Activated CD4-positive, alpha-beta T cell treated with anti-CD3 and anti-CD28 coated beads, Interleukin-2, amount 50 U/mL, for 48 hours (primary cell): Measurements from ENCODE around the gene SAT1.
"Not testable (repeated sequence)": the region's sequence is repeated elsewhere in the genome, so short reads cannot be mapped to it uniquely, and the experiment has no call there.

ENCODE experiments used
- DNase-seq, 2 experiments: peaks; one replicate each; pipeline ENCODE4 v3.0.0-alpha.2; 2020

The SAT1 gene

DNA sequence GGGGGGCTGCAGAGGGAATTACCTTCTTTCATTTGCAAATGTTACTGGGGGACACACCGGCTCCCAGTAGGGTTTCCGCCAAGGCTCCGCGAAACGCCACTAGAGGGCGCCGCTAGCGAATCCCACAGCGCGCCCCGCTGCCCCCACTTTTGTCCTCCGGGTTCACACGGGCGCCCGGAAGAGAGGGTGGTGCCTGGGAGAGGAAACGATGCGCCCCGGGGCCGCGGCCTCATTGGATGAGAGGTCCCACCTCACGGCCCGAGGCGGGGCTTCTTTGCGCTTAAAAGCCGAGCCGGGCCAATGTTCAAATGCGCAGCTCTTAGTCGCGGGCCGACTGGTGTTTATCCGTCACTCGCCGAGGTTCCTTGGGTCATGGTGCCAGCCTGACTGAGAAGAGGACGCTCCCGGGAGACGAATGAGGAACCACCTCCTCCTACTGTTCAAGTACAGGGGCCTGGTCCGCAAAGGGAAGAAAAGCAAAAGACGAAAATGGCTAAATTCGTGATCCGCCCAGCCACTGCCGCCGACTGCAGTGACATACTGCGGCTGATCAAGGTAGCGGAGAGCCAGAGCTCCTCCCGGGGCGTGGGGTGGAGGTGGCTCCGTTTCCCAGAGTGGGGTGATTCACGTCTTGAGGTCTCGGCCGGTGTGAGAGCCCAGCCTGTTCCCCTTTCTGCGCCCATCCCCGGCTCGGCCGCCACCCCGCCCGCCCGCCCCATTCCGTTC is at the start of gene SAT1:
SAT1 (plus strand) TSS at position 311 of the 726 bp plus-strand sequence; CDS start at position 490, 179 bp downstream.
- DNase-seq = peak; percentile 92 to 93

- DNase-seq = no peak
These were observed 46.9 kb upstream of the SAT1 start for GRCh38 chrX:23736030-23736429.

GRCh38 chrX:23737413-23737812 is 45.6 kb upstream of the SAT1 start:
- no peak for DNase-seq

DNA sequence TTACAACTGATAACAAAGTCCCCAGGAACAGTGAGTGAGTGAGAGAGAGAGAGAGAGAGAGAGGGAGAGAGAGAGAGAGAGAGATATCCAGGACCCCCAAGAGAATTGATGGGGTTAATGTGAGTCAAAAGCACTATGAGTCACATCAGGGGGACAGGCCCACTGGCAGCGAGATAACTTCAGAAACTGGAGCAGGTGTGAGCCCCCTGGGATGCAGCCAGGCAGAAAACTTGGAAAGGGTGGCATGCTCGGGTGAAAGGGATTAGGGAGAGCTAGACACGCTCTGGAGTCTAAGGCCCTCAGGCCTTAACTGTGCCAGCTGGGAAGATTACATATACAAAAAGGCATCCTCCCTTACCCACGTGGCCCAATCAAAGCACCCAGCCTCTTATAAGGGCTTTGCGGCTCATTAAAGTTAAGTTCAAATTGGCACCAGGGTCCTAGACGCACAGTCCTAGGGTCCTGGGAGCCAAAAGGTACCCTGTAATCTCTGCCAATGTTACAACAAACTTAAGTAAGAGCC is 40.7 kb upstream of the SAT1 start:
- DNase-seq = peak; percentile 1 to 7

GRCh38 chrX:23742697-23743622 is 40.0 kb upstream of the SAT1 start, which contains the start of gene ACOT9:
Gene ACOT9 (minus strand): TSS chrX:23743276. CDS start chrX:23743144, 132 bp downstream.
- DNase-seq = peak; percentile 73 to 79

DNA sequence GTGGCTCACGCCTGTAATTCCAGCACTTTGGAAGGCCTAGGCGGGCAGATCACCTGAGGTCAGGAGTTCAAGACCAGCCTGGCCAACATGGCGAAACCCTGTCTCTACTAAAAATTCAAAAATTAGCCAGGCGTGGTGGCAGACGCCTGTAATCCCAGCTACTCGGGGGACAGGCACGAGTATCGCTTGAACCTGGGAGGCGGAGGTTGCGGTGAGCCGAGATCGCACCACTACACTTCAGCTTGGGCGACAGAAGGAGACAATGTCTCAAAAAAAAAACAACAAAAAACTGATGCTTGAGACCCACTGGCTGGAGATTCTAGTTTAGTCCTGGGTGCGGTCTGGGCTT is 39.4 kb upstream of the SAT1 start:
- DNase-seq = not testable (repeated sequence)

DNA sequence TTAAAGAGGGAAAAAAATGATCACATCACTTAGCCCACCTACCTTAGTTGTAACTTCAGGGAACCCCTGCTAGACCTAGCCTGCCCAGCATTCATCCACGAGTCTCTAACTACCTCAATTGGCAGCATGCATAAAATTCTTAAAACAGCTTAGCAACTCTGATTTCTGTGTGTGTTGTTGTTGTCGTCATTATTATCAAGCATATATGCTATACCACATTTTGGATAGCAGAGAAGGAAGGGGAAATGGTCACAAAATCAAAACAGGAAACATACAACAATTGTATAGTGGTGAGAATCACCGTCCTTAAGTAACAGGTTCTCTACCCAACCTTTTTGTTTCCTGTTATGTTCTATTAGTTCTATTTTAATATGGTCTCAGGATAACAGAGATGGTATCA is 37.2 kb upstream of the SAT1 start:
- no peak for DNase-seq

- no peak for DNase-seq
These were observed 33.8 kb upstream of the SAT1 start for GRCh38 chrX:23749129-23749528.

DNA sequence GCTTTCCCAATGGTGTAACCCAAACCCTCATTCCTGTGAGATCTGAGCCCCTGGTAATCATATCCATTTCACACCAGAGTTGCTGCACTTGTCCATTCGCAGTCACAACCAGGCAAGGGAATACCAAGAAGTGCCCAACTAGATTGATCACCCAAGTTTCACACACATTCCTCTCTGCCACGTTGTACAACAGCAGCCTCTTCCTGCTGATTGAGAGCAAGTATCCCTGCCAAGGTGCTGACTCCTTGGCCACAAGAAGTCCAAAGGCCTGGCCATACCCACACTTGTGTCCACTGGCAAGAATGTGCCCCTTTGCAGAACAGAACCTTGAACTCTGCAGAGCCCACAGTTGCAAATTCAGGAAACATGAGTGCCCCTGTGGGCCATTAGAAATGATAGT is 33.4 kb upstream of the SAT1 start:
- DNase-seq = no peak

DNA sequence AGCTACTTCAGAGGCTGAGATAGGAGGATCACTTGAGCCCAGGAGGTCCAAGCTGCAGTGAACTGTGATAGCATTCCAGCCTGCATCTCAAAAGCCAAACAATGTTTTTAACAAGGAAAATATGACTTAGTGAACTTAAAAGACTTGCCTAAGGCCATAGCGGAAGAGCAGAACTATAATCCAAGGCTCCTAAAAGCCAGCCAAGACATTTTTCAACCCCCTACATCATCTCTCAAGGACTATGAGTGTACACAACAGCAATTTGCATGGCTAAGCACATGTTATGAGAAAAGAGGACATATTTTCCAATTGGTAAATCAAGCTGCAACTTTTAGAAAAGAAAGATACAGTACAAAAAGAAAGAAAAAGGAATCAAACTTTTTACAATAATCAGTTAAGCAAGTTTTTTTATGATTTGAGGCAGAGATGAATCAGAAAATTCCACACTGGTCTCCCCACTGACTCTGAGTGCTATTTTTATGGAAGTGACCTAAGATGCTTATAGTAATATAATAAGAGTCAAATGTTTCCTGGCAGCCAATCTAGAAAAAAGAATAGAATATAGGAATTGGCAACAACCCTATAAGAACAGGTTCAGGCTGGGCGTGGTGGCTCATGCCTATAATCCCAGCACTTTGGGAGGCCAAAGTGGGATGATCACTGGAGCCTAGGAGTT is 30.1 kb upstream of the SAT1 start:
- DNase-seq = no peak

- no peak for DNase-seq
These were observed 28.3 kb upstream of the SAT1 start for GRCh38 chrX:23754664-23755063.

- peak; percentile 44 to 60 for DNase-seq
These were observed 26.8 kb upstream of the SAT1 start for GRCh38 chrX:23756165-23756564.

GRCh38 chrX:23759821-23760220 is 23.2 kb upstream of the SAT1 start:
- no peak for DNase-seq

DNA sequence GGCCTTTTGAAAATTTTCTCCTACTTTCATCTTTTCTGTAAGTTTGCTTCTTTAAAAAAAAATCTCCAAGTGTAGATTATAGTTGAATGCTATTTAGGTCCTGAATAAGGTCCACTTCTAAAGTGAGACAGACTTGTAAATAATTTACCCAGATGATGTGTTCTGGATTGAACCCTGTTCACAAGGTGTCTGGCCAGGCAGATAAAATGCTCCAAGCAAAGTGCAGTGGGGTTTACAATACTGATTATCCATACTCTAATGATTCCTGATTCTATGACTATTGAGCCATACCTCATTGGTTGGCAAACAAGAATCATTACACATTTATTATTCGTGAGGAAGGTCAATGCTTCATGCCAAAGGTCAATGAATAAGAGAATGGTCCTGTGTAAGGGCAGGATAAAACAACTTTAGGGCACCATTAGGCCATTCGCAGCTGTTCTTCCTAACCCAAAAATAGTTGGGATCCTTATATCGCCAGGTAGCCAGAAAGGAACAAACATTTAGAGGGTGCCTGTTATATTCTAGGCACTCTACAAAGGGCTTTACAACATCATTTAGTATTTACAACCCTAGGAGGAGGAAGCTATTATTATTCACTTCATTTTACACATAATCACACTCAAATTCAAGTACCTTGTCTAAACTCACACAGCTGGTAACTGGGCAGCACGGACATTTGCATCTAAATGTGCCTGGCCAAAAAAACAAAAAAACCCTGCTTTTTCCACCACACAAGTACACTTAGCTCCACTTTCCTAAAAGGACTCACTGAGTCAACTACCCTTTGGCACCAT is 18.6 kb upstream of the SAT1 start:
- DNase-seq = no peak

DNA sequence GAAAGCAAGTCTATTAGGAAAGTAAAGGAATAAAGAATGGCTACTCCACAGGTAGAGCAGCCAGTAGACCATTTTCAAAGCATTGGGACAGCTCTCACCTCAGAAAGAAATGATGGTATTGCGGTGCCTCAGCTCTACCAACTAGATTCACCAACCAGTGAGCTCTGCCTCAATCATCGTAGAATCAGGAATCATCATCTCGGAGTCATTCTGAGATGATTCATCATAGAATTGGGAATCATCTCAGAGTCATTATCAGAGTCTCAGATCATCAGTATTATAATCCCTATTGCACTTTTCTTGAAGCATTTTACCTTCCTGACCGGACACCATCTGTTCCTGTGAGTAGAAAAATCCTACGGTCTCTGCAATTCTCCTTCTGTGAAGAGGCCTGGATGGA is 17.5 kb upstream of the SAT1 start:
- no peak for DNase-seq

DNA sequence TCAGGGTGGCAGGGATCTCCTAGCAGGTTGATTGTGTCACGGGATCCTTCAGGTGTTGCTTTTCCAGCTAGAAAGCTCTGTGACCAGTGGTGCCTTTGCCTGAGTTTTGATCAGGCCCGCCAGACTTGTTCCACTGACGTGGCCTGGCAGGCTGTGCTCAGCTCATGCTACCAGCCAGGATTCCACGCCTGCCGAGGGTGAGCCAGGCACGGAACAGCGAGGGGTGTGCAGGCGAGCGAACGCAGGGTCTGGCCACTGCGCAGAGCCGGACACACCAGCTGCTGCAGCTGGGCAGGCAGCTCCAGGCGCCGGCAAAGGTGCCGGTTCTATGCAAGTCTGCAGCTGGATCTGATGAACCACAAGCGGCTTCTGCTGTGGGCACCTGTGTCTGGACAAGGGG is 17.1 kb upstream of the SAT1 start:
- DNase-seq = no peak

DNA sequence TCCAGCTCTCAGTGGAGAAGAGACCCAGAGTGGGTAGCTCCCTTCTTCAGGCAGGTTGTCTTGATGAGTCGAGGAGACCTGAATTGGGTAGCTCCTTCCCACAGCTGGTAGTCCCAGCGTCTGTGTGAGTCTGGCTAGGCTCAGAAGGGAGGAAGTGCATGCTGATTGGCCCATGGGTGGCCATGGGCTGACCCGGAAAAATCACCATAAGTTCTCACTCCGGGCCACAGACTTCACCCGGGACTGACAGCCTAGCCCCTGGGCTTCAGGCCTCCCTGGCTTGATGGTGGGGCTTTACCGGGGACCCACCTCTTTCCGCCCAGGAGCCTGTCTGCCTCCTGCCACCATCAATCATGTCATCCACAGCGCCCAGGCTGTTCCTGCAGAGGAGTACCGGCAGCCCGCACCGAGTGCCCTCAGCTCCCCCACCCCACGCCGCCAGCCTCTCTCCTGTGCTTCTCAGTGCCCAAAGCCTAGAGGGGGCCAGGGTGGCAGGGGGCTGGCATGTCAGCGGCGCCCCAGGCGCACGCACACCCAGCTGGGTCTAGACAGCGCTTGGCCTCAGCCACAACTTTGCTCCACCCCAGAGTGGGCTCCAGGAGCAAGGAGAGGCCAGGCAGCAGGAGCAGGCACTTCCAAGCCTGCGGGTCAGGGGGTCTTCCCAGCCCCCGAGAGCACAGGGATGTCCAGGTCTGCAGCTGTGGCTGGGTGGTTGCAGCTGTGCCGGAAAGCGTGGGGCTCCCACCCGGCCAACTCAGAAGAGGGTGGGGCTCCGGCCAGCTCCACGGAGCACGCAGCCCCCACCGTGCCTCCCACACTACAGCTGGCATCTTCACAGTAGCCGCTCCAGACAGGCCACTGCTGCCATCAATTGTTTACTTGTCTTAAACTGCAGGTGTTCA is 16.1 kb upstream of the SAT1 start:
- peak in 1 of 2 experiments; percentile 13 for DNase-seq

GRCh38 chrX:23770142-23770541 is 12.8 kb upstream of the SAT1 start:
- no peak for DNase-seq

DNA sequence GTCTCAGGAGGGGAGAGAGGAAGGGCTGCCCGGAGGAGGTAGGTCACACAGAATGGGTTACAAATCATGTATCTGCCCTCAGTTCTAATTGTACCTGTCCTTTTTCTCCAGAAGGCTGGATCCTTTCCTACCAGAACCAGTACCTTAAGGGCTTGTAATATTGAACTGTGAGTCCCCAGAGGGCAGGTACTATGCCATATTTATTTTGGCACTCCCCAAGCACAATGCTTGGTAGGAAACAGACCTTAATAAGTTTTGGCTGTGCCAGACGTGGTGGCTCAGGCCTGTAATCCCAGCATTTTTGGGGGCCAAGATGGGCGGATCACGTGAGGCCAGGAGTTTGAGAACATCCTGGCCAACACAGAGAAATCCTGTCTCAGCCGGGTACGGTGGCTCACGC is 11.9 kb upstream of the SAT1 start:
- not testable (repeated sequence) for DNase-seq

DNA sequence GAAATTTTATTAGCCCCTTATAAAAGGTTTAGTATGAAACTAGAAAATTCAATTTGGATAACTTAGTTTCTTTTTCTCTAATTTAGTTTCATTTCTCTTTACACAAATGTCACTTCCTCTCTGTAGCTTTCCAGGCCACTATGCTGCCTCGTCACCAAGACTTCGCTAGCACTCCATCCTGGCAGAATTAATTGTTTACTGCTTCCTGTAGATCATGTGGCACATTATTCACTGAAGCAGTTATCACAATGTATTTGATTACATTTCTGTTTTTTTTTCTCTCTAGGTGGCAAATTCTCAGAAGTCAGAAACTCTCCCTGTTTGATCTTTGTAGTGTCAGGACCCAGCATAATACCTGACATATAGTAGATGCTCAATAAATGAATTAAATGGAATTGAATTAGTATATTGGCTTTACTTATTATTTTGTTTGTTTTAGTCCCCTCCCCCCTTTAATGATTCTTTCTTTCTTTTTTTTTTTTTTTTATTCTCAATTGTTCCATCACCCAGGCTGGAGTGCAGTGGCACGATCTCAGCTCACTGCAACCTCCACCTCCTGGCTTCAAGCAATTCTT is 9.3 kb upstream of the SAT1 start:
- peak in 1 of 2 experiments; percentile 15 for DNase-seq

DNA sequence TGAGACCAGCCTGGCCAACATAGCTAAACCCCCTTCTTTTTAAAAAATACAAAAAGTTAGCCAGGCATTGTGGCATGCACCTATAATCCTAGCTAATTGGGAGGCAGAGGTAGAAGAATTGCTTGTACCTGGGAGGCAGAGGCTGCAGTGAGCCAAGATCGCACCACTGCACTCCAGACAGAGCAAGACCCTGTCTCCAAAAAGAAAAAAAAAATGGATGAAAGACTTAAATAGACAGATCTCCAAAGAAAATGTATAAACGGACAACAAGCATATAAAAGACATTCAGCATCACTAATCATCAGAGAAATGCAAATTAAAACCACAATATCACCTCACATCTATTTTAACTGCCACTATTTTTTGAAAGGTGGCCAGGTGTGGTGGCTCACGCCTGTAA is 6.6 kb upstream of the SAT1 start:
- no peak for DNase-seq
